Suppressor macrophage treated with lipopolysaccharide for 4 hours (primary cell): ENCODE measurements around the gene SMPD1.
"Not testable (repeated sequence)": the region's sequence is repeated elsewhere in the genome, so short reads cannot be mapped to it uniquely, and the experiment has no call there.

Experiments
- DNase-seq: peaks from one replicate; pipeline ENCODE4 v3.0.0-alpha.2; 2020

The SMPD1 gene

DNA sequence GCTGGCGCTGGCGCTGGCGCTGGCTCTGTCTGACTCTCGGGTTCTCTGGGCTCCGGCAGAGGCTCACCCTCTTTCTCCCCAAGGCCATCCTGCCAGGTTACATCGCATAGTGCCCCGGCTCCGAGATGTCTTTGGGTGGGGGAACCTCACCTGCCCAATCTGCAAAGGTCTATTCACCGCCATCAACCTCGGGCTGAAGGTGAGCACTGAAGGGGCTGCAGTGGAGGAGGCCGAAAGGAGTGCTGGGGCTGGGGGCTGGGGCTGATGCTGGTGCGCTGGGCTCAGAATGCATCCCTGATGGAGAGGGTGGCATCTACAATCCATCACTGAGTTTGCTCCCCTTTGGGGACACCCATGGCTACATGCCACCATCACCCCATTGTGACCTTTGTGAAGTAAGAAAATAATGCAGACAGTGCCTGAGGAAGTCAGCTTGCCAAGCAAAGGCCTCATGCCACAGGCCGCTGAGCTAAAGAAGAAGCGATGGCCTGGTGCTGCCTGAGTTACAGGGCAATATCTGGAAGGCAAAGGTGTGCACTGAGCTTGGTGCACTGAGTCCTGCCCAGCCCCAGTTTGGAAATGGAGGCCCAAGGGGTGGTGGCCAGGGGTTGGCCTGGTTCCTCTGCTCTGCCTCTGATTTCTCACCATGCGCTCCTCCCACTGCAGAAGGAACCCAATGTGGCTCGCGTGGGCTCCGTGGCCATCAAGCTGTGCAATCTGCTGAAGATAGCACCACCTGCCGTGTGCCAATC, 620 bp downstream of the SMPD1 start:
- DNase-seq: no peak

DNA sequence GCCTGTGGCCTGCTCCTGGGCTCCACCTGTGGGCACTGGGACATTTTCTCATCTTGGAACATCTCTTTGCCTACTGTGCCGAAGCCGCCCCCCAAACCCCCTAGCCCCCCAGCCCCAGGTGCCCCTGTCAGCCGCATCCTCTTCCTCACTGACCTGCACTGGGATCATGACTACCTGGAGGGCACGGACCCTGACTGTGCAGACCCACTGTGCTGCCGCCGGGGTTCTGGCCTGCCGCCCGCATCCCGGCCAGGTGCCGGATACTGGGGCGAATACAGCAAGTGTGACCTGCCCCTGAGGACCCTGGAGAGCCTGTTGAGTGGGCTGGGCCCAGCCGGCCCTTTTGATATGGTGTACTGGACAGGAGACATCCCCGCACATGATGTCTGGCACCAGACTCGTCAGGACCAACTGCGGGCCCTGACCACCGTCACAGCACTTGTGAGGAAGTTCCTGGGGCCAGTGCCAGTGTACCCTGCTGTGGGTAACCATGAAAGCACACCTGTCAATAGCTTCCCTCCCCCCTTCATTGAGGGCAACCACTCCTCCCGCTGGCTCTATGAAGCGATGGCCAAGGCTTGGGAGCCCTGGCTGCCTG, 1.4 kb downstream of the SMPD1 start:
- DNase-seq: no peak

DNA sequence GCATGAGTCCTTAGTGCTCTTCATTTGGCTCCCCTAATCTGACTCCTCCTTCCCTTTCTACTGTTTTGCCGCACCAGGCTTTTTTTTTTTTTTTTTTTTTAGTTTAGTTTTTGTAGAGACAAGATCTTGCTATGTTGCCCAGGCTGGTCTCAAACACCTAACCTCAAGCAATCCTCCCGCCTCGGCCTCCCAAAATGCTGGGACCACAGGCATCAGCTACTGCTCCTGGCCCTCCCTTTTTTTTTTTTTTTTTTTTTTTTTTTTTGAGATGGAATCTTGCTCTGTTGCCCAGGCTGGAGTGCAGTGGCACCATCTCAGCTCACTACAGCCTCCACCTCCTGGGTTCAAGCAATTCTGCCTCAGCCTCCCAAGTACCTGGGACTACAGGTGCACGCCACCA, 2.0 kb downstream of the SMPD1 start:
- DNase-seq: not testable (repeated sequence)

- DNase-seq: no peak
Measured at GRCh38 chr11:6393989-6394670, 3.9 kb downstream of the SMPD1 start.

DNA sequence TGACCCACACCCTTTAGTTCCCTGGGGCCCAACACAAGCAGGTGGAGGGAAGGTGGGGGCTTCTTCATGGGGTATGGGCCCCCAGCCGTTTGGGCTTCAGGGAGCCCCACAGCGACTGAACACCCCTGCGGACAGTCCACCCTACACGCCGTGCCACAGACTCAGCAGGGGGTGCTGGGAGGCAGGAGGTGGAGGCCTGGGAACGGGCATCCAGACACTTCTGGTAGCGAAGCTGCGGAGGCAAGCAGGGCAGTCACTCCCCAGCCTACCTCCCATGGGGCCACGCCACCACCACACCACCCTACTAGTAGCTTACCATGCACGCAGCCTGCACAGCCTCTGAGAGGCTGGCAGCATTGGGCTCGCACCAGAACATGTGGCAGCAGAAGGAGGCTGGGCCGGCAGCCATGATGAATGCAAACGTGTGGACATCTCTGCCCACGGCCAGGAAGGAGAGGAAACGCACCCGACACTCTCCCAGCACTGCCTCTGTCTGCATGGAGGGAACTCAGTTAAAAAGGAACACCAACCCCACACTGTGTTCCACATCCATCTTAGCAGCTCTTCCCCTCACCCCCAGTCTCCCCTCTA, 5.3 kb downstream of the SMPD1 start:
- DNase-seq: no peak

DNA sequence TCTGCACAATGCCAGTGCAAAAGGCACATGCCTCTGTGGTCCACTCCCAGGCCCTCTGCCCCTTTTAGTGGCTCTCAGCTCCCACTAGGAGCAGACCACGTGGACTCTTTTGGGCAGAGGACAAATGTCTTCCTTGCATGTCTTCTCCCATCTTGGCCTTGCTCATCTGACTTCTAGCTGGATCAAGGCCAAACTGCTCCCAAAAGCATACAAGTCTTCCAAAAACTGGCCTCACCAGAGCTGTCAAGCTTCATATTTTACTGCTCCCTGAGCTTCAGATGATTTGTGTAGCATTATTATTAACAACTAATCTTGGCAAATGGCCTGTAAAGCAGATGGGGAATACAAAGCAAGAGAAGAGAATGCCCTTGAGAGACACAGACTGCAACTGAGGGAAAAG, 6.9 kb downstream of the SMPD1 start:
- no peak for DNase-seq

- DNase-seq: no peak
Measured at GRCh38 chr11:6397636-6398035, 7.4 kb downstream of the SMPD1 start.

- no peak for DNase-seq
Measured at GRCh38 chr11:6400431-6401345, 10.4 kb downstream of the SMPD1 start.

DNA sequence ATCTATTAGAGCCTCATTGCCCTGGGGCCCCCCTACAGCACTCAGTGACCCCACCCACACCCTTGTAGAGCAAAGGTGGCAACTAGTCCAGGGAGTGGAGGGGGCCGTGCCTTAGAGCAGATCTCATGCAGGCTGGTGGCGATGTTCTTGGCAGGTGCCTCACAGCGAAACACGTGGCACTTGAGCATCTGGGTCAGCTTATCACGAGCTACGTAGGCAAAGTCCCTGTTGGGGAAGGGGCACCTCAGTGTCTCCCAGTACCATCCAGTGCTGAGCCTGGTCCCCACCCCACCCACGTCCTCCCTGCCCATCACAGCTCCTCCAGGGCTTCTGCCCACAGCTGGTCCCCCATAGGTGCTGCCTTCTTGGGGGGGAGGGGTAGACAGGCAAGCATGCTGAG, 11.2 kb downstream of the SMPD1 start:
- no peak for DNase-seq

GRCh38 chr11:6402061-6402470, 11.8 kb downstream of the SMPD1 start:
- DNase-seq: no peak

DNA sequence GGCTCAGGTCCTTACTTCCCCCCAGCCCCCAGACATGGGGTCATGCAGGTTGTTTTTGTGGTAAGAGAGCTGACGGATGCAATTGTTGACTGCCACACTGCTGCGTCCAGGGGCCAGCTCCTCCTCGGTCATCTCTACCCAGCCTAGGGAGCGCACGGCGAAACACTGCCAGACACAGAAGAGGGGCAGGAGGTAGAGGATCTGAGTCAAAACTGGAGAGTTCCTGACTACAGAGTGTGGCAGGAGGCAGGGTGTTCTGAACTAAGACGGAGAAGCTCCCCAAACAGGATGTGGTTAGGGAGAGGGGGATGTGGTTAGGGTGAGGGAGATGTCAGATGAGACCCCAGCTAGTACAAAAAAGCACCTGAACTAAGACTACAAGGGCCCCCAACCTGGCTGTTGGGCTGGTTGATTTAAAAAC, 12.3 kb downstream of the SMPD1 start:
- no peak for DNase-seq

- DNase-seq: no peak
Measured at GRCh38 chr11:6403539-6403938, 13.3 kb downstream of the SMPD1 start.

GRCh38 chr11:6404342-6405051, 14.2 kb downstream of the SMPD1 start:
- DNase-seq: no peak

GRCh38 chr11:6405052-6405667, 14.9 kb downstream of the SMPD1 start:
- no peak for DNase-seq

- no peak for DNase-seq
Measured at GRCh38 chr11:6405846-6406245, 15.6 kb downstream of the SMPD1 start.

DNA sequence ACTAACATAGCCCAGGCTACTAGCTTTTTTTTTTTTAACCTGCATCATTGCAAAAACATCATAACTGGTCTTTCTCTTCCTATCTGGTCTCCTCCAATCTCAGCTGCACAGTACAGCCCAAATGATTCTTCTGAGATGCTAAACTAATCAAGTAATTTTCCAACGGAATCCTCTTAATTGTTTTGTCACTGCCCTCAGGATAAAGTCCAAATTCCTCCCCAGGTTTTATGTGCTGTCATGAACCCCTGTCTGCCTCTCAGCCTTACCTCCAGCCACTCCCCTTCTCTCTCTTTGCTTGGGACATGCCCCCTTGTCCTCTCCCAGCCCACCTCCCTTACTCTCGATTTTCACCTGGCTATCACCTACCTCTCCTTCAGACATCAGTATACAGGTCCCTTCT, 16.1 kb downstream of the SMPD1 start:
- no peak for DNase-seq

DNA sequence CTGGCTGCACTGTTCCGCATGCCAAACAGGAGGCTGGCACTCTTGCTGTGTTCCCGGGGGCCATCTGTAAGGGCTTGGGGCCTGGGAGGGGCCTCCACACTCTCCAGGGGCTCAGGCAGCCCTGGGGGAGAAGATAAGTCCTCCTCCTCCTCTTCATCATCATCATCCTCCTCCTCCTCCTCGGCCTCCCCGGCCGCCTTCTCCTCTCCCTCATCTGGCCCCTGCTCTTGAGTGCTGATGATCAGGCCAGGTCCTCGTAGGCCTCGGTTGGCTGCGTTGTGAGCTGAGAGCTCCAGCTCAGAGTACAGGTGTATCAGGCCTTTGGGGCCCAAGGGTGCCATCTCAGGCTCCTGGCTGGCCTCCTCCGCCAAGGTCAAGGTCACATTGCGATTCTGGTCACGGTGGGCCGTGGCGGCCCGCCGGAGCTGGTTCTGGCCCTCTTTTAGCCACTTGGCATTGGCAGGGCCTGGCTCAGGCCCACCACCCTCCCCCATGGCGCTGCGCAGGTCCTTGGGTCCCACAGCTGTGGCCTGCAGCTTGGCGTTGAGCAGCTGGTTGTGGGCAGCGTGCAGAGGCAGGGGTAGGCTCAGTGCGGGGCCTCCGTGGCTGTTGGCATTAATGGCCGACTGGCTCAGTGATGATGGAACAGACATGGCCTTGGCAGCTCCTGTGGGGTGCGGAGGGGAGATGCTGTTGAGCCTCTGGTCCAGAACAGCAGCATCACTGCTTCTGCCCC, 20.6 kb downstream of the SMPD1 start:
- no peak for DNase-seq

GRCh38 chr11:6411594-6412031, 21.3 kb downstream of the SMPD1 start:
- no peak for DNase-seq

- no peak for DNase-seq
Measured at GRCh38 chr11:6413791-6414201, 23.5 kb downstream of the SMPD1 start.

DNA sequence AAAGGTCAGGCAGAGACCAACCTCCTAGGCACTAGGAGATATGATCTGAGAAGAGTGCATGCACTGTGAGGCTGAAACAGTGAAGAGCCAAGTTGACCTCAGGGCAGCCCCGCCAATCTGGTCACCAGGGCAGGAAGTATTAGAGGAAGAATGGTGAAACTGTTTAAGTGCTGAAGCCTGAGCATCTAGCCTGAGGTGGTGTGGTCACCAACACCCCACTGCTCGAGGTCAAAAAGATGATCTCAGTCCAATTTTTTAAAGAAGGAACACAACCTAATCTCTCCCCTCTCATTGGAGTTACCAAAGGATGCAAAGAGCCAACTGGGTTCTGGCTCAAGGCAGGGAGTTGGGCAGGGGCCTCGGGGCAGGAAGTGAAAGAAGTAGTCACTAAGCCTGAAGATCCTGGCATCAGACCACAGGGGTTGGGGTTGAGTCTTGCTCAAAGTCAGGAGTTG, 24.6 kb downstream of the SMPD1 start:
- DNase-seq: peak; percentile 83

GRCh38 chr11:6415797-6416196, 25.5 kb downstream of the SMPD1 start:
- DNase-seq: peak; percentile 38
